Left cardiac atrium (tissue), 4 donors: Measurements from ENCODE around the gene GFM2. TPM values are rescaled to one million over a fixed set of nuclear protein-coding genes. Genes with fewer than 3 reads are reported as not detected.
"Not testable (repeated sequence)": the region's sequence is repeated elsewhere in the genome, so short reads cannot be mapped to it uniquely, and the experiment has no call there.

Source experiments
- ATAC-seq, 2 donors: fragments of 200-7000 bp; cut with Tn5 transposase; one replicate each; pipeline ENCODE4 v1.9.1; 2020; ENCODE audit warnings: mild to moderate bottlenecking in 2 of 2, moderate library complexity in 2 of 2
- DNase-seq: peaks from one replicate; pipeline ENCODE4 v3.0.0-alpha.2; 2020
- intact Hi-C, 2 donors: fragments of 100-400 bp; cut with DNase I; formaldehyde crosslinking; loops; one replicate each; pipeline versions ENCODE4 v1.14.1 to v1.15.1; 2022 to 2023
- total RNA-seq, 2 donors: library from RNA; stranded (reverse); fragmentation: NEBNext Ultra II Directional; extraction: Animal tissue kit (Norgen Biotek cat#: 25700); gene quantifications; one replicate each; pipeline ENCODE4 v1.2.1, GENCODE V29; 2021
- donor health status: DM: no; HTN: yes; CAD: no.
- donor health status: DM: no; HTN: yes; CAD: no; lungs with severe emphysema.
- donor health status: DM: yes; HTN: yes; CAD: no.
- donor health status: Dilated cardiomyopathy.

GFM2 gene
- total RNA-seq, 2 donors from 2014 or later: 24.8 to 27.8 TPM

DNA sequence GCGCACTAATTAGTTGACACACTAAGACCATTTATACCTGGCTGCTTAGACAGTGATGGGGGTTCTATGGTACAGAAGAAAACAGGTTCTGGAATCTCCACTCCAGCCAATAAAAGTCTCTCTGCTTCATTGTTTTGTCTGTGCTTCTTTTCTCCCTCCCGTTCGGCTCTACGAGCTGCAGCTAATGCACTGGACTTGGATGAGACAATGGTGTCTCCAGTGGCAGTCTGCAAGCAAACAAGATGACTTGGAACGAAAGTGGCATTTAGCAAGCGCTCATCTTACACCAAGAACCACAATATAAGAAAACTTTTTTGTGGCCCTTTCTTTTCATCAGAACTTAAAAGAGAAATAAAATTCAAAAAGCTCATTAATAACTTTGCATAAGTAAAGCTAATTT, 30.2 kb downstream of the GFM2 start:
- DNase-seq: no peak
- no peak for ATAC-seq
- intact Hi-C loops: no loop called here

DNA sequence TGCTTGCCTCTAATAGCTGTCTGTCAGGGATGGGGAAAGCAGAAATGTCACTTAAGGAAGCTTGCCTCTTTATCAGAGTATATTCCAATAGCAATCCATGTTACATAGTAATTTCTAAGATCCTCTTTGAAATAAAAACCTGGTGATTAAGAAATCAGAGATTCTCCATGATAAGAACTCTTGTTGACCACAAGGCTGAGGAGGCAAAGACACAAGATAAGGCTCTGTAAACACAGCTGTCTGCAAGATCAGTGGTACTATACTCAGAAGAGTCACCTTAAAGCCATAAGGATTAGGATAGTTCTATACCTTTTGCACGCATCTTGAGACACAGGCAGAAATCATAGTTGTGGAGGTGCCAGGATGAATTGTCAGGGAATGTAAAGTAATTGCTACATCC, 41.6 kb downstream of the GFM2 start:
- ATAC-seq: no peak
- intact Hi-C loops: no loop called here
- DNase-seq: no peak

DNA sequence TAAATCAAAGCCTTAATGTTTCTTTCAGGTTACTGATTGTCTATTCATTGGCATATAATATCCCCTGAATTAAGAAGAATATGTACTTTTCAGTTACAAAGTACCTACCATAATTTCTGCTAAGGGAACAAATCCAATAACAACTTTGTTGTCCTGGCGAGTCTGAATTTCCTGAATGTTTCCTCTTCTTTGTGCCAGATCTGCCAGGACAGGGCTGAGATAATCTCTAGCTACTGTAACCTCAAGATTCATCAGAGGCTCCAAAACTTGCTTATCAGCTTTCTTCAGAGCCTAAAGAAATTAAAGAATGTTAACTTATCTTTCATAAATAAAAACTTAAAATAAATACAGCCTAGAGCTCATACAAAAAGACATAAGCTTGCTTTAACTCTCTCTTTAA, 44.6 kb downstream of the GFM2 start:
- intact Hi-C loops: no loop called here
- no peak for DNase-seq
- ATAC-seq: no peak

DNA sequence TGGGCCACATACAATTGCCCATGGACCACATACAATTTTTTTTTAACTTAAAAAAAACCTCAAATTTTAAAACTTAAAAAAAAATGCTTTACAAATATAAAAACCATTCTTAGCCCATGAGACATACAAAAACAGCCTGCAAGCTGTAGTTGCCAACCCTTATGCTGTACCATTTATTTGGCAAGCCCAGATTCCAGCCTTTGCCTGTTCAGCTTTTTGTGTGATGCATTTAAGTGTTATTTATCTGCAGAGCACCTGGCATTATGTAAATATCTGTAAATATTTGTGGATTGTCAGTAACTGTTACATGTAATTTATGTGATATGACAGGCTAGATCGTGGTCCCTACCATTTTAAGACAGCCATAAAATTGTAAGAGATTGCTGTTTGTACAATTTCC, 49.3 kb downstream of the GFM2 start:
- intact Hi-C loops: no loop called here
- ATAC-seq (no peak), DNase-seq (no peak)

DNA sequence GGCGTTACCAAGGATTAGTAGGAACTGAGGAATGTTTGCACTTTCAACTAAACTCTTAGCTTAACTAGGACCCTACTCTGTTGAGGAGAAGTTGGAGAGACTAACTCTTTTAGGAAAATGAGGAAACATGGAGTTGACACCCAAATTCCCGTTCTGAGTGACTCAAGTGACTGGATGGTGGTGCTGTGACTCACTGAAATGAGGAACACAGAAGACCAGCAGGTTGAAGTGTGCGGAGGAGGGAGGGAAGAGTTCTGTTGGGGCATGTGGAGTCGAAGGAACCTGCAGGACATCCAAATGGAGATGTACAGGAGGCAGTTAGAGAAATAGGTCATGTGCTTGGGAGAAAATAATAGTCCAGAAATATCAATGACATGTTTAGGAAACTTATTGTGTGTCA, 73.7 kb downstream of the GFM2 start:
- intact Hi-C loops: no loop called here
- ATAC-seq (no peak), DNase-seq (no peak)

DNA sequence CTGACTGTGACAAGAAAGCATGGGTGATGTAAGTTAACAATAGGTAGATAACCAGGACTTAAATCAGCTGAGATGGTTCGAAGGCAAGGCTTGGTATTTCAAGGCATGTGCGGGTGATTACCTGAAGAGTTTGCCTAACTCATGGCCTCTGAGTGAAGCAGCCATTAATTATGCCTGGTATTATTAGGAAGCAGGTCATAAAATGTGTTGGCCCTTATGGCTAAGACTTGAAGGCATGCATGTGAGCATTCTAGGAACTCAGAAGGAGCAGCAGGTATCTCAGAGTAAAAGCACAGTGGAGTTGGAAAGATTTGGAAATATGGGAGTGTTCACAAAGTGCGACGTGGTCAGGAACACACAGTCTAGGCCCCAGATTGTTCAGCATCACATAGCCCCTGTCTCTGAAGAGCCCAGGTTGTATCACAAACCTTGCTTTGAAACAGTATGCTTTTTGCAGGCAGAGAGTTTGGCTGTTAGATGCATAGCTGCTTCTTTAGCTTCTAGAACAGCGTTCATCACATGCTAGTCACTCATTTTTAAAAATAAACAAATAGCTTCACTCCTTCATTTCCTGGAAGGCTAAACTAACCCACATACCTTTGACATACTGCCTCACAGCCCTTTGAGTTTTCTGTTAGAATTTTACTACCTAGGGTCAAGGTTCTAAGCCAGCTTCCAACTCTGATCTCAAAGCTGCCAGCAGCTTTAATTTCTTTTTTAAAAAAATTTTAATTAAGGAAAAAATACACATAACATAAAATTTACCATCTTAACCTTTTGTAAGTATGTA, 79.8 kb downstream of the GFM2 start:
- ATAC-seq: no peak
- intact Hi-C loops: no loop called here
- DNase-seq: no peak

DNA sequence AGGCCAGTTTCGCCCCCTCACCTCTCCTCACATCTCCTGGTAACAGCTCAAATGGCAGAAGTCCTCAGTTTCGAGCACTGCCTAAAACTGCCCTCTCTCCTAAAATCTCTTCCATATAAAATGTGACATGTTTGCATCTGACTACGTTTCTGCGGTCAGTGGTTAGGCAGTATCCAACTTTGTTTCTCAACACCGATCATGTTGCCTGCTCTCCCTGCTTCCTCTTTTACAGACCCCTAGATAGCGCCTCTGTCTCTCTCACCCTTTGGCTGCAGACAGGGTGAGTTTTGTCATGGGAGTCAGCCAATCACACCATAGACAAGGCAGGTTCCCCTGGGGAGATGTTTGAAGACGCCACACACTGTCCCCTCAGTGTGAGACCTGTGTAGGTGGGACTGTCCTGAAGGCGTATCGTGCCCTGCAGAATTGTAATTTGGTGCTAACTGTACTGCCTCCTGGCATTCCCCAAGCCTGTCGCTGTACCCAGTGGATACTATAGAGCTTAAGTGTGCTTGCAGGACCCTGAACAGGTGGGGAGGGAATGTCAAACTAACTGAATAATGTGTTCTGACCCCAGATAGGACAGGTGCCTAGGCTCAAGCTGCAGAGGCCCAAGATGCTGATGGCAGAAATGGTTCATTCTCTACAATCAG, 80.8 kb downstream of the GFM2 start:
- intact Hi-C loops: no loop called here
- peak; percentile 6 to 35 for ATAC-seq
- no peak for DNase-seq

DNA sequence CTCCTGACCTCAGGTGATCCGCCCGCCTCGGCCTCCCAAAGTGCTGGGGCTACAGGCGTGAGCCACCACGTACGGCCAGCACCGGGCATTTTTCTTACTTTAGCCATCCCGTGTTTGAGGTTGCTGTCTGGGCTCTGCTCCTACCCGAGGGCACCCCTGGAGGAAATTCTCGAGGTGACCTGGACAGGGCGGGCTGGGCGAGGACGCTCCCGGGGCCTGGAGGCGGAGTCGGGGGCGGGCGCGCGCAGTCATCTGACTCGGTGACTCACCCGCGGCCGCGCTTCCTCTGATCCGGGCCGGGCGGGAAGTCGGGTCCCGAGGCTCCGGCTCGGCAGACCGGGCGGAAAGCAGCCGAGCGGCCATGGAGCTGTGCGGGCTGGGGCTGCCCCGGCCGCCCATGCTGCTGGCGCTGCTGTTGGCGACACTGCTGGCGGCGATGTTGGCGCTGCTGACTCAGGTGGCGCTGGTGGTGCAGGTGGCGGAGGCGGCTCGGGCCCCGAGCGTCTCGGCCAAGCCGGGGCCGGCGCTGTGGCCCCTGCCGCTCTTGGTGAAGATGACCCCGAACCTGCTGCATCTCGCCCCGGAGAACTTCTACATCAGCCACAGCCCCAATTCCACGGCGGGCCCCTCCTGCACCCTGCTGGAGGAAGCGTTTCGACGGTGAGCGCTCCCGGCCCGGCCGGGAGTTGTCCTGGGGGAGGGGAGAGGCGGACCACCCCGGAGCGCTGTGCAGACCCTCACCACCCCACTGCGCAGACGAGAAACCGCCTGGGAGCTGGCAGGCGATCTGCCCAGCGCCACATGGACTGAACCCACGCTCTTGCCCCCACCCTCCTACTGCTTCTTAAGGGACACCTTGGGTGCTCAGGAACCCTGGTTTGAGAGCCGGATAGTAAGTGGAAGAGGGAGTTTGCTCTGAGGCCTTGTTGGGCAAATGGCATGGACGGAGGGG, 81.7 kb downstream of the GFM2 start, which contains the start of gene HEXB:
HEXB (plus strand) TSS at position 334 of the 952 bp plus-strand sequence; CDS start at position 362, 28 bp downstream.
- ATAC-seq (peak; percentile 98 to 99), DNase-seq (peak; percentile 96)
- intact Hi-C loops: no loop called here

DNA sequence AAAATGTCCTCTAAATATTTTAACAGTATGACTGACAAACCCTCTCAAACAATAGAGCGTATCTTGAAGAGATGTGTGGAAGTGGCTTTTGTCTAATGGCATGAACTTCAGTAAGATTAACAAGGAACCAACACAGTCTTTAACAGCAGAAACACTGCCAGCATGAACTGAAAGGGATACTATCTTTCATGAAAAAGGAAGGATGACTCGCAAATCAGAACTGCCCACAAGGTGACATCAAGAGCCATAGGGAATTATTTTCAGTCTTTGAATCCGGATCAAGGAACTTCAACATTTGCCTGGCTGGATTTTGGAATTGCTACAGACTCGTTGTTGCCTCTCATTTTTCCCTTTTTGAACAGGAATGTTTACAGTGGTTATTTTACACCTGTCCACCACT, 87.0 kb downstream of the GFM2 start:
- intact Hi-C loops: no loop called here
- ATAC-seq (no peak), DNase-seq (no peak)

DNA sequence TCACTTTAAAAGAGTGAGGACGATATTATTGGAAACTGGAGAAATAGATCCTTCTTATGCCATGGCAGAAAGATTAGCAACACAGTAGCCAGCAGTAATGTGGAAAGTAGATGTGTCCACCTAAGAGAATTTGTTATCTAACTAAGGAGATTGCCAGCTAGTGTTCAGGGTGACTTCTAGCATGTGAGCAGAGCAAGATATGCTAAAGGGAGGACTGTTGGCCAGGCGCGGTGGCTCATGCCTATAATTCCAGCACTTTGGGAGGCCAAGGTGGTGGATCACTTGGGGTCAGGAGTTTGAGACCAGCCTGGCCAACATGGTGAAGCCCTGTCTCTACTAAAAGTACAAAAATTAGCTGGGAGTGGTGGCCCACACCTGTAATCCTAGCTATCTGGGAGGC, 87.6 kb downstream of the GFM2 start:
- DNase-seq, ATAC-seq, intact Hi-C loops: not testable (repeated sequence)

DNA sequence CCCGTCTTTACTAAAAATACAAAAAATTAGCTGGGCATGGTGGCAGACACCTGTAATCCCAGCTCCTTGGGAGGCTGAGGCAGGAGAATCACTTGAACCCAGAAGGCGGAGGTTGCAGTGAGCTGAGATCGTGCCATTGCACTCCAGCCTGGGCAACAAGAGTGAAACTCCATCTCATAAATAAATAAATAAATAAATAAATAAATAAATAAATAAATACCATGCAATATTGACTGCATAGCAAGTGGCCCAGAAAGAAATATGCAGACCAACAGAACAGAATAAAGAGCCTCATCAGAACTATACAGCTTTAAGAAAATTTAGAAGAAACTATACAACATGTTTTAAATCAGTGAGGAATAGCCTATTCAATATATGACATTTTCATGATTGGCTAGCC, 88.8 kb downstream of the GFM2 start:
- DNase-seq, intact Hi-C loops, ATAC-seq: not testable (repeated sequence)

DNA sequence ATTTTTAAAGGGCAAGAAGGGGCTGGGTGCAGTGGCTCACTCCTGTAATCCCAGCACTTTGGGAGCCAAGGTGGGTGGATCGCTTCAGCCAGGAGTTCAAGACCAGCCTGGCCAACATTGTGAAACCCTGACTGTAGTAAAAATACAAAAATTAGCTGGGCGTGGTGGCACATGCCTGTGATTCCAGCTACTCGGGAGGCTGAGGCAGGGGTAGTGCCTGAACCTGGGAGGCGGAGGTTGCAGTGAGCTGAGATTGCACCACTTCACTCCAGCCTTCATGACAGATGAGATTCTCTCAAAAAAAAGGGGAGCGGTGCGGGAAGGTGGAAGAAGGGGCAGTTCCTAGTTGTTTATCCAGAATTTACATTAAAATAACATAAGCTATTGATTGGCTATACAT, 90.5 kb downstream of the GFM2 start:
- intact Hi-C loops, DNase-seq, ATAC-seq: not testable (repeated sequence)

DNA sequence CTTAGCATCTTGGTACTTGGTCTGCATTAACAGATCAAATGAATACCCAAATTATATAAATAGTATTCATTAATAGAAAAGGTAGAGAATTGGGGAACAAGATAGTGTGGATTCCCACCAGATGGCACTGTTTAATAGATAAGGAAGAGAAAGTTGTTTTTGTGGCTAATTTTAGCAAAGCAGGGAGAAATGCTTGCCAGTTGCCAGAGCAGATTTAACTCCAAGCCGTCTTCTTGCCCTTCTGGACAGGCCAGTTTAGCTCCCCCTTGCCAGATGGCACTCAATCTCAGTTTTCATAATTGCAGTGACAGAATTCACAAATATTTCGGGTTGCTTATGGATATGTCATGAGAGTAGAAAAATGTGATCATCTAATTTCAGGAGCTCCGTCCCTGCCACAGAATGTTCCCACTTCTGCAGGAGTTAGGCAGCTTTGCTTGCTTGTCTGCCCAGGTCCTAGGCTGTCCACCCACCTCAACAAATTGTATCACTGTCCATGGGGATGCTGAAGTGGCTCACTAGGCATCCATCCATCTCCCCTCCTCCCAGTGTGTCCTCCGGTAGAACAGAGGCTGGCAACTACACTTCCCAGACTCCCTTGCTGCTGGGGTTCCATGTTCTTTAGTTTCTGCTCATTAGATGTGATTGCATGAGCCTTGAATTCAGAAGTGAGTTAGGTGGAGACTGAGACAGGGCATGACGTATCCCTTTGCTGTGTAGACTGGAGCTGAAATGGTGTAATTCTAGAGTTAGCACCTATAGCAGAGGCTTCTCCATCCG, 93.7 kb downstream of the GFM2 start:
- intact Hi-C loops: no loop called here
- DNase-seq: no peak
- ATAC-seq: peak; percentile 76 to 80

DNA sequence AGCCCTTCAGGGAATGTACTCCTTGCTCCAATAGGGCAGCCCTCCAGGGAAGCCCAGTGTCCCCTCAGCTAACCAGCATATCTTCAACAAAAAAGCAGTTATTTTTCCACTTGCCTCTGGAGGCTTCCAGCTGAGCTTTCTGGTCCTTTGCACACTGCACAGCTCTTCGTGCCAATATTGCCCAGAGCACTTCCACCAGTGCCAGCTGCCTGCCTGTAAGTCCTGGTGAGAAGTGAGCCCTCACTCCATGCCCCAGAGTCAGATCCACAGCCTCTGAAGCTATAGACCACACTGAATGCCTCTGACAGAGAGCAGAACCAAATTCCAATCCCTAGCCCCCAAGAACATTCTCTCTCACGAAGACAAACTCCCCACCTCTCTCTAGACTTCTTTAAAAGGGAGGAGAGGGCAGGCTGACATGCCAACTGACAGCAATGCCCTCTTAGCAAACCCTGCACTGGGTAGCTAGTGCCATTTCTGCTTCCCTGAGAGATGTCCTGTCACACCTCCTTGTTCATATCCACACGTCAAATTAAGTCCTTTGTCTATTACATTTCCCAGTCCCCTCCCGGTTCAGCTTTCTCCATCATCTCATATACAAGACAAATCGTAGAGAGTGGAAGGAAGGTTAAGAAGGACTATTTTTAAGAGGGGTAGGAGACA, 94.6 kb downstream of the GFM2 start:
- intact Hi-C loops: no loop called here
- DNase-seq: no peak
- peak; percentile 50 to 80 for ATAC-seq
